Esophagus squamous epithelium (tissue), 5 donors: ENCODE measurements around the gene ADIPOQ. TPM values are rescaled to one million over a fixed set of nuclear protein-coding genes. Genes with fewer than 3 reads are reported as not detected.
"Not testable (repeated sequence)": the region's sequence is repeated elsewhere in the genome, so short reads cannot be mapped to it uniquely, and the experiment has no call there.

Source experiments
- DNase-seq: peaks from one replicate; lab custom pipeline; 2025; lab: John Stamatoyannopoulos, UW
- H3K27ac ChIP-seq, 4 donors: fragments of 200-600 bp; sonication (generic); one replicate each; pipeline ENCODE4 v1.5.1; 2016 to 2019; ENCODE audit warnings: mild to moderate bottlenecking in 1 of 4
- H3K27me3 ChIP-seq, 4 donors: fragments of 200-600 bp; sonication (generic); 1 replicate in 3 of 4; 2 replicates in 1 of 4; pipeline versions ENCODE4 v1.5.1 to v1.6.0; 2017 to 2021; ENCODE audit warnings: antibody characterized with exemption in 1 of 4
- H3K36me3 ChIP-seq, 3 donors: fragments of 200-600 bp; sonication (generic); one replicate each; pipeline ENCODE4 v1.5.1; 2016 to 2019
- H3K4me1 ChIP-seq, 3 donors: fragments of 200-600 bp; sonication (generic); one replicate each; pipeline ENCODE4 v1.5.1; 2017 to 2019
- H3K4me3 ChIP-seq, 4 donors: fragments of 200-600 bp; sonication (generic); 1 replicate in 3 of 4; 2 replicates in 1 of 4; pipeline ENCODE4 v1.5.1; 2016 to 2019; ENCODE audit warnings: mild to moderate bottlenecking in 2 of 4, moderate library complexity in 1 of 4
- H3K9me3 ChIP-seq, 3 donors: fragments of 200-600 bp; sonication (generic); one replicate each; pipeline ENCODE4 v1.5.1; 2016 to 2019
- POLR2A ChIP-seq, 4 donors: fragments of 450-650 bp; IDR thresholded peaks; one replicate each; pipeline ENCODE4 v1.6.1; 2017; ENCODE audit warnings: antibody characterized with exemption in 4 of 4, mild to moderate bottlenecking in 4 of 4, moderate library complexity in 3 of 4
- WGBS, 2 donors: methylation state at CpG; one replicate each; pipeline ENCODE4 v1.1.5; 2018; 5-methylcytosine and 5-hydroxymethylcytosine counted together
- intact Hi-C: fragments of 100-400 bp; cut with DNase I; formaldehyde crosslinking; loops from one replicate; pipeline ENCODE4 v1.15.0; 2022
- total RNA-seq, 4 donors: library from RNA; depleted of rRNA; stranded (reverse); fragments of >200 nt; gene quantifications; one replicate each; pipeline ENCODE4 v1.1.0, GENCODE V29; 2016
- TF ChIP-seq, protein P1 (sequence below), 6 experiments: fragments of 450-650 bp in 4 of 6; fragments of 200-600 bp in 2 of 6; sonication (generic) in 2 of 6; IDR thresholded peaks; one replicate each; pipeline ENCODE4 v1.5.1; 2016 to 2019; ENCODE audit warnings: antibody characterized with exemption in 6 of 6, mild to moderate bottlenecking in 4 of 6, moderate library complexity in 4 of 6
- donor health status: DM: yes; HTN: yes; CAD: no.

ADIPOQ gene
- not detected for total RNA-seq

GRCh38 chr3:186842426-186843038, at the start of gene ADIPOQ:
TSS of gene ADIPOQ (plus strand) at chr3:186842710. CDS start at chr3:186853059, 10,349 bp downstream.
- Histone ChIP-seq H3K27me3 (peaks cover 0 to 59% (median 0%) of the 10 kb centered on the region in 4 donors), H3K4me3 (no peak within 1 kb of the TSS), H3K36me3 (no peaks in the 10 kb centered on the region), H3K9me3 (no peaks in the 10 kb centered on the region), H3K4me1 (no peaks in the 10 kb centered on the region), H3K27ac (no peak within 1 kb of the TSS)
- no peak for DNase-seq
- intact Hi-C loops, result loop anchor here (10.0 kb wide), 1 partner anchor 322 kb away; no protein-coding TSS in a partner anchor
- WGBS, 2 donors, result 89 to 92% methylated on average over 5 to 7 of the region's 7 CpGs
- TF ChIP-seq POLR2A (IDR thresholded peaks at IDR 0.05), result no peak
- TF ChIP-seq, protein P1, sequence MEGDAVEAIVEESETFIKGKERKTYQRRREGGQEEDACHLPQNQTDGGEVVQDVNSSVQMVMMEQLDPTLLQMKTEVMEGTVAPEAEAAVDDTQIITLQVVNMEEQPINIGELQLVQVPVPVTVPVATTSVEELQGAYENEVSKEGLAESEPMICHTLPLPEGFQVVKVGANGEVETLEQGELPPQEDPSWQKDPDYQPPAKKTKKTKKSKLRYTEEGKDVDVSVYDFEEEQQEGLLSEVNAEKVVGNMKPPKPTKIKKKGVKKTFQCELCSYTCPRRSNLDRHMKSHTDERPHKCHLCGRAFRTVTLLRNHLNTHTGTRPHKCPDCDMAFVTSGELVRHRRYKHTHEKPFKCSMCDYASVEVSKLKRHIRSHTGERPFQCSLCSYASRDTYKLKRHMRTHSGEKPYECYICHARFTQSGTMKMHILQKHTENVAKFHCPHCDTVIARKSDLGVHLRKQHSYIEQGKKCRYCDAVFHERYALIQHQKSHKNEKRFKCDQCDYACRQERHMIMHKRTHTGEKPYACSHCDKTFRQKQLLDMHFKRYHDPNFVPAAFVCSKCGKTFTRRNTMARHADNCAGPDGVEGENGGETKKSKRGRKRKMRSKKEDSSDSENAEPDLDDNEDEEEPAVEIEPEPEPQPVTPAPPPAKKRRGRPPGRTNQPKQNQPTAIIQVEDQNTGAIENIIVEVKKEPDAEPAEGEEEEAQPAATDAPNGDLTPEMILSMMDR (IDR thresholded peaks at IDR 0.05), result no peak

GRCh38 chr3:186798239-186798874, 44.2 kb upstream of the ADIPOQ start:
- Histone ChIP-seq H3K36me3 (peaks cover 0 to 75% (median 14%) of the 10 kb centered on the region in 3 donors), H3K4me1 (no peaks in the 10 kb centered on the region), H3K27me3 (no peaks in the 10 kb centered on the region), H3K9me3 (no peaks in the 10 kb centered on the region), H3K27ac (no peak overlapping the region), H3K4me3 (no peak overlapping the region)
- DNase-seq, result no peak
- TF ChIP-seq, protein P1 (IDR thresholded peaks at IDR 0.05), result no peak
- TF ChIP-seq POLR2A (IDR thresholded peaks at IDR 0.05), result no peak
- 77 to 79% methylated on average over 3 of the region's 3 CpGs for WGBS, 2 donors
- intact Hi-C loops, result no loop called here

DNA sequence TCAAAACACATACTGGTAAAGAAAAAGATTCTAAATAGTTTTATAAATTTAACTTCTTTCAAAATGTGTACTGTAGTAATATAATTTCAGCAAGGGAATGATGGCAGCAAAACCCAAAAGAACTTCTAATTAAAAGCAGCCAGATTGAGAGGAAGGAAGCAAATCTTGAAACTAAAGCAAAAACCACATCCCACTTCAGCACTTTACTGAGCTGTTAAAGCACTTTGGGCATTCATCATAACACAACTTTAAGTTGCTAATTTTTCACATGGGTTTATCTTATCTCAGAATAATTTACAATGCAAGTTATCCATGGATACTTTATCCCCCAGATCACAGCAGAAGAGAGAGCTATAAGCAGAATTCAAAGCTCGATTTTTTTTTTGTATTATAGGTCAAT, 42.2 kb upstream of the ADIPOQ start:
- TF ChIP-seq POLR2A (IDR thresholded peaks at IDR 0.05), result no peak
- TF ChIP-seq, protein P1 (IDR thresholded peaks at IDR 0.05), result no peak
- intact Hi-C loops, result no loop called here
- Histone ChIP-seq H3K4me3 (no peak overlapping the region), H3K4me1 (peaks cover 0 to 9% (median 3%) of the 10 kb centered on the region in 3 donors), H3K27ac (no peak overlapping the region), H3K36me3 (peaks cover 0 to 63% (median 14%) of the 10 kb centered on the region in 3 donors), H3K9me3 (no peaks in the 10 kb centered on the region), H3K27me3 (no peaks in the 10 kb centered on the region)
- 68 to 94% methylated on average over 1 of the region's 1 CpG for WGBS, 2 donors
- no peak for DNase-seq

- TF ChIP-seq, protein P1 (IDR thresholded peaks at IDR 0.05), result no peak
- no peak for TF ChIP-seq POLR2A (IDR thresholded peaks at IDR 0.05)
- Histone ChIP-seq H3K27me3 (no peaks in the 10 kb centered on the region), H3K4me3 (no peak overlapping the region), H3K4me1 (peaks cover 4 to 25% (median 10%) of the 10 kb centered on the region in 3 donors), H3K36me3 (peaks cover 0 to 41% (median 7%) of the 10 kb centered on the region in 3 donors), H3K9me3 (no peaks in the 10 kb centered on the region), H3K27ac (no peak overlapping the region)
- DNase-seq, result no peak
- 76 to 90% methylated on average over 3 of the region's 3 CpGs for WGBS, 2 donors
- intact Hi-C loops, result no loop called here
Observed at GRCh38 chr3:186802701-186803100, 39.8 kb upstream of the ADIPOQ start.

DNA sequence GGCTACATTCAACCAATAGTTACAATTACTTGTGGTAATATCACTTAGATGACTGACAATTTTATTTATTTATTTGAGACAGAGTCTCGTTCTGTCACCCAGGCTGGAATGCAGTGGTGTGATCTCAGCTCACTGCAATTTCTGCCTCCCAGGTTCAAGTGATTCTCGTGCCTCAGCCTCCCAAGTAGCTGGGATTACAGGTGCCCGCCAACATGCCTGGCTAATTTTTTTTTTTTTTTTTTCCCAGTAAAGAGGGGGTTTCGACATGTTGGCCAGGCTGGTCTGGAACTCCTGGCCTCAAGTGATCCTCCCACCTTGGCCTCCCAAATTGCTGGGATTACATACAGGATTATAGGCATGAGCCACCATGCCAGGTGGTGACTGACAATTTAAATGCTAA, 39.1 kb upstream of the ADIPOQ start:
- H3K27ac ChIP-seq, DNase-seq, H3K4me3 ChIP-seq, H3K9me3 ChIP-seq, intact Hi-C loops, H3K27me3 ChIP-seq: not testable (repeated sequence)
- Histone ChIP-seq H3K4me1 (peaks cover 4 to 27% (median 10%) of the 10 kb centered on the region in 3 donors), H3K36me3 (peaks cover 0 to 34% (median 7%) of the 10 kb centered on the region in 3 donors)
- WGBS, 2 donors, result 88 to 95% methylated on average over 4 of the region's 4 CpGs
